Measurements from ENCODE around the gene SIVA1.

Gene SIVA1

DNA sequence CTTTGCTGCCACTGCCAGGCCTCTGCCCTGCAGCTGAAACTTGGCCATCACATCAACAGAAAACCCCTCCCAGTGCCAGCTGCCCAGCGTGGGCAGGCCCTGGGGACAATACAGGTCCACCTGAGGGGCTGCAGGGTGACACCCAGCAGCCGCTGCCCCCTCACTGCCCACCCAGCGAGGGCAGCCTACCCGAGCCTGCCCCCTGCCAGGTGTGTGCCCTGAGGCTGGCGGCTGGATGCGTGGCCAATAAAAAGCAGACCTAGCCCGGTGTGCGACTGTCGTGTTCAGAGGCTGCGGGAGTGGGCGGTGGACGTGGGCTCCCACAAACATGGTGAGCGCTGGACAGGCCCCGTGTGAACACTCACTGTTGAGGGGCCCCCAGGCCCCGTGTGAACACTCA, 33.6 kb upstream of the SIVA1 start:
- TF ChIP-seq ZNF239 (tag by site-specific recombination; IDR thresholded peaks at IDR 0.05) (no peak), ZFHX2 (tag by site-specific recombination; conservative IDR thresholded peaks at IDR 0.05) (peak; percentile 46)
- CTCF ChIA-PET = no interaction called here
- Histone ChIP-seq H3K4me3 (ENCODE audit: low read depth, low read length) (no peak overlapping the region), H3K36me3 (ENCODE audit: control insufficient read depth in 2 of 2, insufficient read depth in 1 of 2, low read length in 2 of 2) (peaks cover 0 to 22% of the 10 kb centered on the region in 2 experiments; a peak in 1 of 3 replicates), H3K9me3 (ENCODE audit: control insufficient read depth, insufficient read depth, low read depth, low read length) (no peaks in the 10 kb centered on the region), H3K4me1 (ENCODE audit: control insufficient read depth, insufficient read depth, low read length) (no peaks in the 10 kb centered on the region), H3K27ac (ENCODE audit: extremely low read depth, low read depth, low read length) (no peak overlapping the region)
- POLR2A ChIA-PET = no interaction called here

DNA sequence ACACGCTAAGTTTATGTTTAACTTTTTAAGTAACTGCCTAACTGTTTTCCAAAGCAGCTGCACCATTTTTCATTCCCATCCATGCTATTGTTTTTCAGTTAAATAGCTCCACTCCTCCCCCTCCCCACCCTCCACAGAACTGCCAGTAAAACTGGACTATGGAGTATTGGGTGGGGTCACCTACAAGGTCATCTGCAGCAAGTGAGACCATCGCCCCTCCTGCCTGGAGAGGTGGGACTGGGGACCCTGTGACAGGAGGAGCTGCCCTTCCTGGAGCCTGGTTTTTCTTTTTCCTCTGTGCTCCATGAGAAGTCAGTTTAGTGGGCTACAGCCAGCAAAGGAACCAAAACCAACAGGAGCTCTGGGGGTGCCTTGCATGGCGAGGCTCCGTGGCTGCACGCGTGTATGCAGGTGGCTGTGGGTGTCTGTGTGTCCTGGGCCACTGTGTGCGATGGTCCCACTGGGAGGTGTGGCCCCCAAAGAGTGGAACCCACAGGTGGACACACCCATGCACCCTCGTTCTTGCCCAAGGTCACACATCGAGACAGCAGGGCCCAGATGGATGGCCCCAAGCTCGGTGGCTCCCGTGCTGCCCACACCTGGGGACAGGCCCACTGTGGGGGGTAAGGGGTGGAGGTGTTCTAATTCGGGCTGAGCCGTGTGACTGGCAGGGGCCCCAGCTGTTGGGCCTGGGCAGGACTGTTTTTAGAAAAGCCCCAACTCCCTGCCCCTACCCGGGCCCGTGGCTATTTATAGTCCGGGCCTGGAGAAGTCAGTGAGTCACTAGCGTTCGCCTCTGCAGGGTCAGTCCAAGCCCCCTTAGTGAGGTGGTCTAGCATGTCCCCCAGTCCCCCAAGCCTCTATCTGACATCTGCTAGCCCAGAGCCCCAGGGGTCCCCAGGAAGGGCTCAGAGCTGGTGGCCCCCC, 31.2 kb upstream of the SIVA1 start:
- ChIA-PET CTCF (interaction anchor here (0.6 to 1.2 kb wide), 6 partner anchors 13 to 626 kb away, joined by 3 to 4 read pairs (median 3); no protein-coding TSS in a partner anchor), POLR2A (no interaction called here)
- H3K36me3 ChIP-seq (ENCODE audit: control insufficient read depth in 2 of 2, insufficient read depth in 1 of 2, low read length in 2 of 2) = peaks cover 0 to 2% of the 10 kb centered on the region in 2 experiments; a peak in 1 of 3 replicates
- H3K27ac ChIP-seq (ENCODE audit: extremely low read depth, low read depth, low read length) = no peak overlapping the region
- no peaks in the 10 kb centered on the region; the same call in 1 of the 2 replicates for H3K4me1 ChIP-seq (ENCODE audit: control insufficient read depth, insufficient read depth, low read length)
- no peak overlapping the region for H3K4me3 ChIP-seq (ENCODE audit: low read depth, low read length)
- no peaks in the 10 kb centered on the region for H3K9me3 ChIP-seq (ENCODE audit: control insufficient read depth, insufficient read depth, low read depth, low read length)
- TF ChIP-seq, protein P1, sequence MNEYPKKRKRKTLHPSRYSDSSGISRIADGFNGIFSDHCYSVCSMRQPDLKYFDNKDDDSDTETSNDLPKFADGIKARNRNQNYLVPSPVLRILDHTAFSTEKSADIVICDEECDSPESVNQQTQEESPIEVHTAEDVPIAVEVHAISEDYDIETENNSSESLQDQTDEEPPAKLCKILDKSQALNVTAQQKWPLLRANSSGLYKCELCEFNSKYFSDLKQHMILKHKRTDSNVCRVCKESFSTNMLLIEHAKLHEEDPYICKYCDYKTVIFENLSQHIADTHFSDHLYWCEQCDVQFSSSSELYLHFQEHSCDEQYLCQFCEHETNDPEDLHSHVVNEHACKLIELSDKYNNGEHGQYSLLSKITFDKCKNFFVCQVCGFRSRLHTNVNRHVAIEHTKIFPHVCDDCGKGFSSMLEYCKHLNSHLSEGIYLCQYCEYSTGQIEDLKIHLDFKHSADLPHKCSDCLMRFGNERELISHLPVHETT (tag by site-specific recombination; IDR thresholded peaks at IDR 0.05) = no peak
- TF ChIP-seq, protein P2, sequence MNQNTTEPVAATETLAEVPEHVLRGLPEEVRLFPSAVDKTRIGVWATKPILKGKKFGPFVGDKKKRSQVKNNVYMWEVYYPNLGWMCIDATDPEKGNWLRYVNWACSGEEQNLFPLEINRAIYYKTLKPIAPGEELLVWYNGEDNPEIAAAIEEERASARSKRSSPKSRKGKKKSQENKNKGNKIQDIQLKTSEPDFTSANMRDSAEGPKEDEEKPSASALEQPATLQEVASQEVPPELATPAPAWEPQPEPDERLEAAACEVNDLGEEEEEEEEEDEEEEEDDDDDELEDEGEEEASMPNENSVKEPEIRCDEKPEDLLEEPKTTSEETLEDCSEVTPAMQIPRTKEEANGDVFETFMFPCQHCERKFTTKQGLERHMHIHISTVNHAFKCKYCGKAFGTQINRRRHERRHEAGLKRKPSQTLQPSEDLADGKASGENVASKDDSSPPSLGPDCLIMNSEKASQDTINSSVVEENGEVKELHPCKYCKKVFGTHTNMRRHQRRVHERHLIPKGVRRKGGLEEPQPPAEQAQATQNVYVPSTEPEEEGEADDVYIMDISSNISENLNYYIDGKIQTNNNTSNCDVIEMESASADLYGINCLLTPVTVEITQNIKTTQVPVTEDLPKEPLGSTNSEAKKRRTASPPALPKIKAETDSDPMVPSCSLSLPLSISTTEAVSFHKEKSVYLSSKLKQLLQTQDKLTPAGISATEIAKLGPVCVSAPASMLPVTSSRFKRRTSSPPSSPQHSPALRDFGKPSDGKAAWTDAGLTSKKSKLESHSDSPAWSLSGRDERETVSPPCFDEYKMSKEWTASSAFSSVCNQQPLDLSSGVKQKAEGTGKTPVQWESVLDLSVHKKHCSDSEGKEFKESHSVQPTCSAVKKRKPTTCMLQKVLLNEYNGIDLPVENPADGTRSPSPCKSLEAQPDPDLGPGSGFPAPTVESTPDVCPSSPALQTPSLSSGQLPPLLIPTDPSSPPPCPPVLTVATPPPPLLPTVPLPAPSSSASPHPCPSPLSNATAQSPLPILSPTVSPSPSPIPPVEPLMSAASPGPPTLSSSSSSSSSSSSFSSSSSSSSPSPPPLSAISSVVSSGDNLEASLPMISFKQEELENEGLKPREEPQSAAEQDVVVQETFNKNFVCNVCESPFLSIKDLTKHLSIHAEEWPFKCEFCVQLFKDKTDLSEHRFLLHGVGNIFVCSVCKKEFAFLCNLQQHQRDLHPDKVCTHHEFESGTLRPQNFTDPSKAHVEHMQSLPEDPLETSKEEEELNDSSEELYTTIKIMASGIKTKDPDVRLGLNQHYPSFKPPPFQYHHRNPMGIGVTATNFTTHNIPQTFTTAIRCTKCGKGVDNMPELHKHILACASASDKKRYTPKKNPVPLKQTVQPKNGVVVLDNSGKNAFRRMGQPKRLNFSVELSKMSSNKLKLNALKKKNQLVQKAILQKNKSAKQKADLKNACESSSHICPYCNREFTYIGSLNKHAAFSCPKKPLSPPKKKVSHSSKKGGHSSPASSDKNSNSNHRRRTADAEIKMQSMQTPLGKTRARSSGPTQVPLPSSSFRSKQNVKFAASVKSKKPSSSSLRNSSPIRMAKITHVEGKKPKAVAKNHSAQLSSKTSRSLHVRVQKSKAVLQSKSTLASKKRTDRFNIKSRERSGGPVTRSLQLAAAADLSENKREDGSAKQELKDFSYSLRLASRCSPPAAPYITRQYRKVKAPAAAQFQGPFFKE (tag by site-specific recombination; IDR thresholded peaks at IDR 0.05; ENCODE audit: borderline replicate concordance) = no peak
- TF ChIP-seq, protein P3, sequence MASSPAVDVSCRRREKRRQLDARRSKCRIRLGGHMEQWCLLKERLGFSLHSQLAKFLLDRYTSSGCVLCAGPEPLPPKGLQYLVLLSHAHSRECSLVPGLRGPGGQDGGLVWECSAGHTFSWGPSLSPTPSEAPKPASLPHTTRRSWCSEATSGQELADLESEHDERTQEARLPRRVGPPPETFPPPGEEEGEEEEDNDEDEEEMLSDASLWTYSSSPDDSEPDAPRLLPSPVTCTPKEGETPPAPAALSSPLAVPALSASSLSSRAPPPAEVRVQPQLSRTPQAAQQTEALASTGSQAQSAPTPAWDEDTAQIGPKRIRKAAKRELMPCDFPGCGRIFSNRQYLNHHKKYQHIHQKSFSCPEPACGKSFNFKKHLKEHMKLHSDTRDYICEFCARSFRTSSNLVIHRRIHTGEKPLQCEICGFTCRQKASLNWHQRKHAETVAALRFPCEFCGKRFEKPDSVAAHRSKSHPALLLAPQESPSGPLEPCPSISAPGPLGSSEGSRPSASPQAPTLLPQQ (tag by site-specific recombination; IDR thresholded peaks at IDR 0.05) = no peak
- TF ChIP-seq ZNF707 (tag by site-specific recombination; IDR thresholded peaks at IDR 0.05) = no peak
- TF ChIP-seq ZNF585B (tag by site-specific recombination; IDR thresholded peaks at IDR 0.05) = no peak
- peak; percentile 45 for TF ChIP-seq GLIS2 (tag by site-specific recombination; IDR thresholded peaks at IDR 0.05)
- TF ChIP-seq ZNF660 (tag by site-specific recombination; IDR thresholded peaks at IDR 0.05) = no peak
- TF ChIP-seq, protein P4, sequence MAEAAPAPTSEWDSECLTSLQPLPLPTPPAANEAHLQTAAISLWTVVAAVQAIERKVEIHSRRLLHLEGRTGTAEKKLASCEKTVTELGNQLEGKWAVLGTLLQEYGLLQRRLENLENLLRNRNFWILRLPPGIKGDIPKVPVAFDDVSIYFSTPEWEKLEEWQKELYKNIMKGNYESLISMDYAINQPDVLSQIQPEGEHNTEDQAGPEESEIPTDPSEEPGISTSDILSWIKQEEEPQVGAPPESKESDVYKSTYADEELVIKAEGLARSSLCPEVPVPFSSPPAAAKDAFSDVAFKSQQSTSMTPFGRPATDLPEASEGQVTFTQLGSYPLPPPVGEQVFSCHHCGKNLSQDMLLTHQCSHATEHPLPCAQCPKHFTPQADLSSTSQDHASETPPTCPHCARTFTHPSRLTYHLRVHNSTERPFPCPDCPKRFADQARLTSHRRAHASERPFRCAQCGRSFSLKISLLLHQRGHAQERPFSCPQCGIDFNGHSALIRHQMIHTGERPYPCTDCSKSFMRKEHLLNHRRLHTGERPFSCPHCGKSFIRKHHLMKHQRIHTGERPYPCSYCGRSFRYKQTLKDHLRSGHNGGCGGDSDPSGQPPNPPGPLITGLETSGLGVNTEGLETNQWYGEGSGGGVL (tag by site-specific recombination; IDR thresholded peaks at IDR 0.05) = no peak
- 0 out of 2 replicates have a peak, but pooled peaks have one; percentile 54 for TF ChIP-seq KLF1 (tag by site-specific recombination; IDR thresholded peaks at IDR 0.05)
- TF ChIP-seq, protein P5, sequence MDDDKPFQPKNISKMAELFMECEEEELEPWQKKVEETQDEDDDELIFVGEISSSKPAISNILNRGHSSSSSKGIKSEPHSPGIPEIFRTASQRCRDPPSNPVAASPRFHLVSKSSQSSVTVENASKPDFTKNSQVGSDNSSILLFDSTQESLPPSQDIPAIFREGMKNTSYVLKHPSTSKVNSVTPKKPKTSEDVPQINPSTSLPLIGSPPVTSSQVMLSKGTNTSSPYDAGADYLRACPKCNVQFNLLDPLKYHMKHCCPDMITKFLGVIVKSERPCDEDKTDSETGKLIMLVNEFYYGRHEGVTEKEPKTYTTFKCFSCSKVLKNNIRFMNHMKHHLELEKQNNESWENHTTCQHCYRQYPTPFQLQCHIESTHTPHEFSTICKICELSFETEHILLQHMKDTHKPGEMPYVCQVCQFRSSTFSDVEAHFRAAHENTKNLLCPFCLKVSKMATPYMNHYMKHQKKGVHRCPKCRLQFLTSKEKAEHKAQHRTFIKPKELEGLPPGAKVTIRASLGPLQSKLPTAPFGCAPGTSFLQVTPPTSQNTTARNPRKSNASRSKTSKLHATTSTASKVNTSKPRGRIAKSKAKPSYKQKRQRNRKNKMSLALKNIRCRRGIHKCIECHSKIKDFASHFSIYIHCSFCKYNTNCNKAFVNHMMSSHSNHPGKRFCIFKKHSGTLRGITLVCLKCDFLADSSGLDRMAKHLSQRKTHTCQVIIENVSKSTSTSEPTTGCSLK (tag by site-specific recombination; IDR thresholded peaks at IDR 0.05) = no peak
- TF ChIP-seq, protein P6, sequence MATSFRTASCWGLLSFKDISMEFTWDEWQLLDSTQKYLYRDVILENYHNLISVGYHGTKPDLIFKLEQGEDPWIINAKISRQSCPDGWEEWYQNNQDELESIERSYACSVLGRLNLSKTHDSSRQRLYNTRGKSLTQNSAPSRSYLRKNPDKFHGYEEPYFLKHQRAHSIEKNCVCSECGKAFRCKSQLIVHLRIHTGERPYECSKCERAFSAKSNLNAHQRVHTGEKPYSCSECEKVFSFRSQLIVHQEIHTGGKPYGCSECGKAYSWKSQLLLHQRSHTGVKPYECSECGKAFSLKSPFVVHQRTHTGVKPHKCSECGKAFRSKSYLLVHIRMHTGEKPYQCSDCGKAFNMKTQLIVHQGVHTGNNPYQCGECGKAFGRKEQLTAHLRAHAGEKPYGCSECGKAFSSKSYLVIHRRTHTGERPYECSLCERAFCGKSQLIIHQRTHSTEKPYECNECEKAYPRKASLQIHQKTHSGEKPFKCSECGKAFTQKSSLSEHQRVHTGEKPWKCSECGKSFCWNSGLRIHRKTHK (tag by site-specific recombination; IDR thresholded peaks at IDR 0.05) = no peak
- TF ChIP-seq ZNF221 (tag by site-specific recombination; IDR thresholded peaks at IDR 0.05; ENCODE audit: borderline replicate concordance) = no peak
- no peak for TF ChIP-seq ZBTB1 (tag by site-specific recombination; IDR thresholded peaks at IDR 0.05)
- no peak for TF ChIP-seq FEZF1 (tag by site-specific recombination; IDR thresholded peaks at IDR 0.05)
- TF ChIP-seq ZNF155 (tag by site-specific recombination; IDR thresholded peaks at IDR 0.05) = no peak
